ENCODE data around the gene AMFR.

Gene AMFR

DNA sequence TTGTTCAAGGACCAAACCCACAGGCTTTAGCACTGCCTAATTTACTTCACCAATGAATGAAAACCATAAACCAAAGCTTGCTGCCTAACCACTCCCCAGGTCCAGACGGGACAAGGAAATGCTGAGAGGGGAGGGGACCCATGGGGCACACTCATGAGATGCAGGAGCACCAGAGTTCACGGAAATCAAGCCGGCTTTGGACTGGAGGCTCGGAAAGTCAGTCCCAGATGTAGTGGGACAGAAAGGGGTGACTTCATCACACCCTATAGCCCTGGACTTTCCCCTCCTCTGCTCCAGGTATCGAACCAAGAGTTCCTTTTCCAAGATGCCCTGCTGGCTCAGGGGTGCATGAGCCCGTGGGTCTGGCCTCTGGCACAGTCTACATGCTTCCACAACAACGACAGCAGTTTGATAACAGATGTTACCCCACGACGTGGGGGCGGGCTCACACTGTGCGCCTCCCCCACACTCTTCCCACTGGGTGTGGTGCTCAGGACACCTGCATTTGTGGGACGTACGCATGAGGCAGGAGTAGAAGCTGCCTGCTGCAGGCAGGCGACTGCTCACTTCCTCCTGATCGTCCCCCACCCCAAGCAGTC is 63.2 kb downstream of the AMFR start:
- no peak for DNase-seq

DNA sequence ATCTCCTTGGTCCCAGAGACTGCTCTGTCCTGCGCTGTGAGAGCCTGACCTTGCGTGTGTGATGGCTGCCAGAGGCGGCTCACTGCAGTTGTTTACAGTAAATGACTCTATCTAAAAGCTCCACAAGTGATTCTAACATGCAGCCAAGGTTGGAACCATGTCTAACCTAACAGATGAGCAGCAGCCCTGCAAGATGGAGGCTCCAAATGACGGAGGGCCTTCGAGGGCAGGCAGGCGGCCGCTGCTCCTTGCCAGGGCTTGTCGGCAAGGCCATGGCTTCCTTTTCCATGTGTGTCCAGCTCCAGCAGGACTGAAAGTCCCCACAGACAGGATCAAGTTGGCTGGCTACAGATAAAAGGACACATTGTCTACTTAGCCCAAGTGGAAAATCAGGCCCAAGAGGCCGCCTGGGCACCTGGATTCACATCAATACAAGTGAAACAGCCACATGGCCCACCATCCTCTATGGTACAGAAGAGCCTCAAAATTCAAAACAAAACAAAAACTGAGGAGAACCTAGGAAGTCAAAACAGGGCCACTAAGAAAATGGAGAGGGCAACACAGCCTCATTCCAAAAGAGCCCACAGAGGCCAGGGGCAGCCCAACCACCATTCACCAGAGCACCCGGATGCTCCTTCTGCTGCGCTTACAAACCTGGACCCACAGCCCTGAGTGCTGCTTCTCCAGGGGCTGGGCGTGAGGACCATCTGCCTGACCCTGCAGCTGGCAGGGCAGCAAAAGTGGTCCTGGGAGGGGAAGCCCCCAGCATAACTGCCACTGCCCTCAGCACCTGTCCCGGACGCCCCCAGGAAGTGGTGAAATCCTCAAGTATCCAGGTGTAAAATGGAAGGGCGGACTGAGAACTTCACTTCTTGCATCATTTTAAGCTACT is 65.0 kb downstream of the AMFR start:
- DNase-seq: no peak

DNA sequence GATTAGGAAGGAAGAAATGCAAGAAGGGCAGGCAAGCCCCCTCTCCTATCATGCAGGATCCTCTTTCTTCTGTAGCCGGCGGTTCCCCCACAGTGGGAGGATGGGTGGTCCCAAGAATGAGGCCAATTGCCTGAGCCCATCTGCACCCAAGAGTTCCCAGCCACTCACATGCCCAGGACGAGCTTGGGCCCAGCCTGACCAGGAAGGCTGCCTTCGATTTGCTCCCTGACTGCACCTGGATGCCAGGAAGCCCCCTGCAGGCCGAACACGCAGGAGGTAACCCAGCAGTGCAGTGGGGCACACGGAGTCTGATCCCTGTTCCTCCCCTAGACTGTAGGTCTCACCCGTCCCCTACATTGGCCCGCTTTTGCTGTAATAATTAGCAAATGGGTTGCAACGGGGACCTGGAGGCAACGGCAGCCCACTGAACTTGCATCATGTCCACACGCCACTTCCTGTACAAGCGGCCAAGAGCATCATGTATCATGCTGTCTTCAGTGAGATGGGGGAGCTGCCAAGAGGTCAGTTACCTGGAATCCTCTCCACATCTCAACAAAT is 67.5 kb downstream of the AMFR start:
- no peak for DNase-seq

DNA sequence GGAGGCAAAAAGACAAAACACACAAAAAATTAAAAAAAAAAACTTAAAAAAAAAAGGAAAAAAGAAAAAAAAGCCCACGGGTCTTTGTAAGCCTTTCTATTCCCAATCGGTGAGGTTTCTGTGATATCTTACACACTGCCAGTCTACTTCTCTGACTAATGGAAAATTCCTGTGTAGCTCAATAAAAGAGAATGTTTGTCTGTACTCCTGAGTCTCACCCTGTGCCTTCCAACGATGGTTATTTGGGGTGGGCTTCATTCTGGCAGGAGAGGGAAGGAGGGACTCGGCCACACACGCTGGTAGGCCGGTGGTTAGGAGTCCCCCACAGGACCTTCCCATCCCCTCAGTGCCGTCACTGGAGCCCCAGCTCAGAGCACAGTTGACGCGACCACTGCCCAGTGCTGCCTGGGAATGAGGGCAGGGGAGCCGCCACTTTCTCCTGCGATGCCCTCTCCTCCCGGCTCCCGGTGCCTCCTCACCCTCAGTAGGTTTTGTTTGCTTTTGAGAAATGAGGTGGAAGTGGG is 68.0 kb downstream of the AMFR start:
- DNase-seq: no peak

DNA sequence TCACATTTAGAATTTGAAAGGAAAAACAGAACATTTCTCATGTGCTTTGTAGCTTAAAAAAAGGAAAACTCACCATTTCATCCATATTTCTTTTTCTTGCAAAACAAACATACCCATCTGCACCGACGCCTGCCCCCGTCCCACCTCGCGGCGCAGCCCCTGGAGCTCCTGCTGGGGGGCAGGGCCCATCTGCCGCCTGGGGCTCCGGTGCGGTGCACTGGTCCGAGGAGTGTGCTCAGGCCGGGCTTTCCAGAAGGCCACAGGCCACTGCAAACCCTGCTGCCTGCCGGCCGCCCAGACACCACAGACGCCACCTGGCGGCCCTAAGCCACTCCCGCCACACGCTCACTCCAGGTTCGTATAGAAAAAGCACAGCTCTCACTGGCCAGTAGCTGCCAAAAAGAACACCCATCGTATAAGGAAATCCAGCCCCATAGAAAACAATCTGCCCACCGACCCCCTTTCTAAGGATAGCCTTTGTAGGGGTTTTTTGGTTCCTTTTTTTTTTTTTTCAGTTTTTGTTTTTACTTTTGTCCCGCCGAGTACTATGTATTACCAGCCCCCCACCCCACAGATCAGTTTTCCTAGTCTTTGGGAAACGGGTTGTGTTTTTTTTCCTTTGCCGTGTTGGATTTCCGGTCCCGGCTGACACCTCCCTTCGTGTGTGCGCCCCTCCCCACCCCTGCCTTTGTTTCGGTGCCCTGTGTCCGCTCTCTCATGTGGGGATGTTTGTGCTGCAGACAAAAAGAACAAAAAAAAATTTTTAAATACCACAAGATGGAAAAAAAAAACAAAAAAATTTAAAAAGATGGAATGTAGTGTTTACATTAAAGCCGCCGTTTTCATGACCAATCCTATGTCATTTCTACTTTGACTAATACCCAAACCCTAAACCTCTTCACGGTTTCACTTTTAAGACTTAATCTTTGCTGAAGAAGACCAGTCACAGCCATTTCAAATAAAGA is 68.8 kb downstream of the AMFR start:
- DNase-seq: no peak

DNA sequence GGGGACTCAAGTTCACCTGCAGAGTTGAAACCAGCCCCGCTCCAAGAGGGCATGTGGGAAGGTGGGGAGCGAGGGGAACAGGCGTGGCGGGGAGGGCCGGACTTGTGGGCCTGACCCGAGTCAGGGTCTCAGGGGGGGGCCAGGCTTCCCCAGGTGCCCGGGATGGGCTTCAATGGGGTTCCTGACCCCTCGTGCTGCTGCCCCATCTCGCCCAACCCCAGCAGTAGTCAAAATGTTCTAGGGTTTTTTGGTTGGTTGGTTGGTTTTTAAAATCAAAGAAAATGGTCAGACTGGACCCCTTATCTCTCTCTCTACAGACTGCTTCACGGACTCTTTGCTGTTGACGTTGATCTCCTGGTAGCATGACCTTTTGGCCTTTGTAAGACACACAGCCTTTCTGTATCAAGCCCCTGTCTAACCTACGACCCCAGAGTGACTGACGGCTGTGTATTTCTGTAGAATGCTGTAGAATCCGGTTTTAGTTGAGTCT is 69.5 kb downstream of the AMFR start:
- DNase-seq: no peak

DNA sequence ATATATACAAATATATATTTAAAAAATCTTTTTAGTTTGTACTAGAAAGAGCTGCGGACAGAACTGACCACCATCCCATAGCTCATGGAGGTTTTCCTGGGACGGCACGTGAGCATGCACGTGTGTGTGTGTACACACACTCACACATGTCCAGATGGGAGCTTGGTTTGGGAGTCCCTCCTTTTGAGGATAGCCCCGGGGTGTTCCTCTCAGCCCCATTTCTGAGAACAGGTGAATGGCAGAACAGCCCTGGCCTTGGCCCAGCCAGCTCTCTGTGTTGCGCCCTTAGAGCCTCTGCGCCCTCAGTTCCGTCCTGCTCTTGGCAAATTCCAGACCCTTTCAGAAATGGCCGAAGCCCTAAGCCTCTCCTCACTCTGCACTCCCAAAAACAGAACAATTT is 70.1 kb downstream of the AMFR start:
- DNase-seq: no peak

DNA sequence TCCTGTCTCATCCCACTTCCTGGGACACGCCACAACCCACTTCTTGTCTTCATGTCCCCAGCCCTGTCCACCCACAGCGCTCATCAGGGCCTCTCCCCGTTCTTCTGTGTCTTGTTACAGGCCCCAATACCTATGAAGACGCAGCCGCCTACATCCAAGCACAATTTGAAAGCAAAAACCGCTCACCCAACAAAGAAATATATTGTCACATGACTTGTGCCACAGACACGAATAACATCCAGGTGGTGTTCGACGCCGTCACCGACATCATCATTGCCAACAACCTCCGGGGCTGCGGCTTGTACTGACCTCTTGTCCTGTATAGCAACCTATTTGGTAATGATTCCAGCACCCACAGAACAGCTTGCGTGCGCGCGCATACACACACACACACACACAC is 70.6 kb downstream of the AMFR start:
- no peak for DNase-seq

DNA sequence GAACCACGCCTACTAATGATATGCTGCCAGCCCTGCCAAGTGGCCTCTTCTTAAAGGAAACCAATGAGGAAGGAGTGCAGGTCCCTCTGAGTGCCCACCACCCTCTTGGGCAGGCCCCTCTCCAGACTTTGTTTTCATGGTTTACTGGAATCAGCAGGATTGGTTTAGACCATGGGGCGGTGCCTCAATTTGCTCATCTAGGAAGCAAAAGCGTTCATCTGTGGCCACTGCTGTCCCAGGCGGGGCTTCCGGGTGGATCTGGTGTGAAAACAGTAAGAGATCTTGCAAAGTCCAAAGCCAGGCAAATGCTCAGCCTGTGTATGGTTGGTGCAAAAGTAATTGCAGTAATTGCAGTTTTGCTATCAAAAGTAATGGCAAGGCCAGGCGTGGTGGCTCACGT is 71.3 kb downstream of the AMFR start:
- DNase-seq: no peak

DNA sequence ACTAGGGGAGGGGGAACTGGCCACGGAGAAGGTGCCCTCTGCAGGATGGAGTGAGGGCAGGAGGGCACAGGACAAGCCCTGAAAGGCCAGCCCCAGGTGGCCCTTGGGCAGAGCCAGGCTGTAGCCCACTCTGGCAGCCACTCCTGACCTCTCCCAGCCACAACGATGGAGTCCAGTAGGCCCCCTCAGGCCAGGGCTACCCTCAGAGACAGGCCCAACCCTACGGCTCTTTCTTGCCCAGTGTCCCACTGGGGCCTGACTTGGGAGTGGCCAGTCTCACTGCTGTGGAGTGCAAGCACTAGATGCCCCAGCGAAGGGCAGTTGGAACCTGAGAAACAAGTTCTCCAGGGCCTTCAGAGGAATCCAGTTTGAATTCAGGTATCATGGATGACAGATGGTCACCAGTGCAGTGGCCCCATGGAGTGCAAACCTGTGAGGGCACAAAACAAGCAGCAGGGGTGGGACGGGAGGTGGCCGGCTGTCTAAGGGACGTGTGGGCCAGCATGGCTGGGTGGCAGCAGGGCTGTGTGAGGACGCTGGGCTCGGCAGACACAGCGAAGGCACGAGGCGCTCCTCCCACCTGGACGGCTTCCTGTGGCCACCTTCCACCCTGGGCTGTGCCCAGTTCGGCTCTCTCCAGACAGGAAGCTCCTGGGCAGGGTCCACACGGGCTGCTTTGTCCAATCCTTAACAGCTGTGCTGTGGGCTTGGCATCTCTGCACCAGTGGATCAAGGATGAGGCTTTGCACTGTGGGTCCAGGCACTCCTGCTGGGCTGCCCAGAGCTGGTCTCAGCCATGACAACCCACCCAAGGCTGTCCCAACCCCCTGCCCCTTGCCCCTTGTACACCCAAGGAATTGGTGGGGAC is 72.1 kb downstream of the AMFR start:
- DNase-seq: no peak

DNA sequence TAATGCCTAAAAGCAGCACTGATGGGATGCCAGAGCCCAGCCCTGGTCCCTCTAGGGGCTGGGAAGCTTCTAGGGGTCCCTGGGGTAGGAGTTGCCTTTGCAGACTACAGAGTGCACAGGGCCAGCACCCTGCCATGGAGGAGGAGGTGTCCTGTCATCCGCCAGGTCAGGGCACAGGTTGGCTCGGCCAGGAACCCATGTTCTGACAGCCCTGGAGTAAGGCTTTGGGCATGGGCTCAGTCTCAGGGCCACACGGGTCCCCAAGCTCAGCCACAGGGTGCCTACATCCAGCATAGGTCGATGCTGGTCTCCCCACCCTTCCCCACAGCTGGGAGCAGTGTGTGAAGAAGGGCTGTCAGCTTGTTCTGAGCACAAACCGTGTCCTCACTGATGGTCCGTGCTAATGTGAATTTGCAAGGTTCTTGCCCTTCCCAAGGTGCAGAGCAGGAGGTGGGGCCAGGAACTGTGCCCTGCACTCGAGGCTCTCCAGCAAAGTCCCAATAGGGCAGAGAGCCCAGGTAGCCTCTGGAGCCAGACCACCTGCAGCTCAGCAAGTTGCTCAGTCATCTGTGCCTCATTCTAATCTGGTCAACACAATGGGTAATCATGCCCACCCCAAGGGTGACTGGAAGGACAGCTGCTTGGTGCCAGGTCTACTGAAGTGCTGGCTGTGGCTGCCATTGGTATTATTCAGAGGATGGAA is 72.8 kb downstream of the AMFR start:
- DNase-seq: no peak

DNA sequence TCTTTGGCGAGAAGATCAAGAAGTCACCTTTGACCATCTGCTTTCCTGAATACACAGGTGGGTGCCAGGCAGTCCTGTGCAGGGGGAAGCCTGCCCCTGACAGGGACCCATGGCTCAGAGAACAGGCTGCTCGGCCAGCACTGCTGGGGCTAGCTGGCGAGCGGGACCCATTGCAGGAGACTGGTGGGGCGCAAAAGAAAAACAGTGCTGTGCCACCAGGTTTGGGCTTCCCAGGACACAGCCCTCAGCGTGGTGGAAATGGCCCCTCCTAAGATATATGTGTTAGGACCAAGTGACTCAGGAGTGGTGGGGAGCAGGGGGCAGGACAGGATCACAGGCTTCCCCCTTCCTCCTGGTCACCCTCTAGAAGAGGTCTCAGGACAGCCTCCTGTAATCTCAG is 73.9 kb downstream of the AMFR start:
- DNase-seq: no peak

DNA sequence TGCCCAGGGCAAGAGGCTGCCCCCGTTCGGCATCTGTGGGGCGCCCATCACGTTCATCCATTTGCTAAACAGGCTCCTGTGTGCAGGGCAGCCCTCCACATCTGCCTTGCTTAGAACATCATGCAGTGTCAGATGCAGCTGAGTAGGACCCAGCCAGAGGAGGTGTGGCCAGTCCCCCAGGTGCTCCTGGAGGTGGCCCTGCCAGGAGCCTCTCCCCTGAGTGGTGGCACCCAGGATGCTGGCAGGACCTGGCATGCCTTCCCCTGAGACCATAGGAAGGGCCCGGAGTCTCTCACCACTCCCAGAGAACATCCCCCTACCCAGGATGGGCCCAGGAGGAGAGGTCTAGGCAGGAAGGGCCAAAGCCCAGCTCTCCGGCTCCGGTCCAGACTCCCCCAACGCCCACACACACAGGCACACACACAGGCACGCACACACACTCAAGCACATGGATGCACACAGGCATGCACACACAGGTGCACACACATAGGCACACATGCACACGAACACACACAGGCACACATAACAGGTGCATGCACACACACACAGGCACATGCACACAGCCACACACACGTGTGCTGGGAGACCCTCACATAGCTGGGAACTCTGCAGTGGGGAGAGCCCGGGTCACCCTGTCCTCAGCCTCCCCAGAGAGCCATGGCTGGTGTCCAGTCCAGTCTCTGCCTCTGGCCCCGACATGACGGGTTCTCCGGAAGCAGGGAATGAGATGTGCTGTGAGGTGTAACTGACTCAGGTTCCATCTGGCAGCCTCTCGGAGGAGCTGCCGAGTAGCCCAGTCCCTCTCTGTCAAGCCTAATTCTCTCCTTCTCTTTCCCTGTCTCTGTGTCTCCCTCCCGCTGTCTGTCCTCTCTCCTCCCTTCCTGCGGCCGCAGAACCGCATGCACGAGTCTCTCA is 74.6 kb downstream of the AMFR start:
- no peak for DNase-seq

DNA sequence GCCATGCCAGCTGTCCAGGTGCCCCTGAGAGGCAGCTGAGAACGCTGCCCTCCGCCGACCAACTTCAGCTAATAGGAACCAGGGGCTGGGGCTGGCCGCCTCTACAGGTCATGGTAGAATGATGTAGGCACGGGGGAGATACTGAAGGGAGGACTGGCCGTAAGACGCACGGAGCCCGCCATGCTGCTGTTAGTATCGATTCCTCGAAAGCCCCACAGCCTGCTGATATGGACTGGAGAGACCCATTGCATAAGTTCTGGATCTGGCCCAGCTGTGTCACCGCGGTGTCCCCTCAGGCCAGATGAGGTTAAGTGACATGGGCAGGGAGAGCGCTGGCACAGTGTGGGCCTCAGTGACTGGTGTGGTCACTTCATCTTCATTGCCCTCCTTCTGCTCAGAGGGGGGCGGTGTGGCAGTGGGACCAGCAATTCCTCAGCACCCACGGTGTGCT is 75.6 kb downstream of the AMFR start:
- no peak for DNase-seq

DNA sequence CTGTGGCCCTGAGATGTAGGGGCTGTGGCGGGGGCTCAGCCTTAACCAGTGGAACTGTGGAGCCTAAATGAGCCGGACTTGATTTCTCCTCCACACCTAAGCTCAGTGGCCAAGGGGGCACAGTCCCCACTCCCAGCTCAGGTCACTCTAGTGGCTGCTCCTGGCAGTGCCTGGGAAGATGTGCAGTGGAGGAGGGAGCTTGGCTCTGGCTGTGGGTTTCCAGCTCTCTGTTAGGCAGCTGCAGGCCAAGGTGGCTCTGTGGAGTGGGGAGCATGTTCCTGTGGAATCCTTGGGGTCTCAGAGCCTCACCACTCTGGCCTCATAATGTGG is 76.3 kb downstream of the AMFR start:
- no peak for DNase-seq

DNA sequence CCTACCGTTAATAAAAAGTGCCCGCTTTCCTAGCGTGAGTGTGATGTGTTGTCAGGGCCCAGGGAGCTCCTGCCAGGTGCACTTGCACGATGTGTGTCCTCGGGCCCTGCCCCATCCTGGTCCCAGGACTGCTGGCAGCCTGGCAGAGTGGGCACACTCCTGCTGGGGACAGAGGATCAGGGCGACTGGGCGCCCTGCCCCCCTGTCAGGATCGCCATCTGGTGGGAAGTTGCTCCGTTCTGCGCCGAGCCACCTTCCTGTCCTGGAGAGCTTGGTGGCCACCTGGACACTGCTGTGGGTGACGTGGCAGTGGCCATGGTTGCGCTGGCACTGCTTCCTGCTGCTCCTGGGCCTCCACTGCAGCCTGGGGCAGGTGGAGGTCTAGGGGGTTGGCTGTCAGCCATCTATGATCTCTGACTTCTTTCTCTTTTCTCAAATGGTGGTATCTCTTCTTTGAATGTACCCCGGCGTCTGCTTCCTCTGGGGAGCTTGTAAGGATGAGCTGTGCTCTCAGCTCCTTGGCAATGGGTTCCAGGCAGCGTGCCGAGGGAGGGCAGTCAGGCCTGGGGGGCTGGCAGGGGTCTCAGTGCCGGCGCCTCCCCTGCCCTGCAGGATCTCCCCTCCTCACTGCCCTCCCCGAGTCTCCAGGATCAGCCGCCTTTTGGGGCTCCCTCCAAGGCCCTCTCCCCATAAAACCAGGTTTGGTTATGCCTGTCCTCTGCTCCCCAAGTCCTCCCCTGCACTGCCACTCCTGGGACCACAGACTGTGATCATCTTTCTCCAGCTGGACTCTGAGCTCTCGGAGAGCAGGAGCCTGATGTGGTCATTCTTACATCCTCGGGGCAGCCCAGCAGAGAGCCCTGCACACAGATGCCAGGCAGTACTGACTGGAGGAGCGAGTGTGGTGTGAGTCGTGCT is 76.9 kb downstream of the AMFR start:
- DNase-seq: no peak

DNA sequence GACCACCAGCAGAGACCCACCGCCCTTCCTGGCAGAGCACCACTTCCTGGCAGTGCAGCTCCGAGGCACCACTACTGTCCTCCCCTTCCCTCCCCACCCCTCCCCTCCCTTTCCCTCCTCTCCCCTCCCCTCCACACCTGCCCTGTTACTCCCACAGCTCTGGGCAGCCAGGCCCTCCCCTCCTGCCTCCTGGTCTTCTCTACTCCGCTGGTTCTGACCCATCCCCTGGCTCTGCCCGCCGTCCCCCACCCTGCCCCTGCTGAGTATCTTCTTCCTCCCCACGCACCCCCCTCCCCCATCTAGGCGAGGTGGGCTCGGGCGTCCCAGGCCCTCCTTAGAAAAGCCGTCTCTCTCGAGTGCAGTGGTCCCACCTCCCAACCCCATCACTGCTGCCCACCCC is 77.7 kb downstream of the AMFR start:
- DNase-seq: no peak

DNA sequence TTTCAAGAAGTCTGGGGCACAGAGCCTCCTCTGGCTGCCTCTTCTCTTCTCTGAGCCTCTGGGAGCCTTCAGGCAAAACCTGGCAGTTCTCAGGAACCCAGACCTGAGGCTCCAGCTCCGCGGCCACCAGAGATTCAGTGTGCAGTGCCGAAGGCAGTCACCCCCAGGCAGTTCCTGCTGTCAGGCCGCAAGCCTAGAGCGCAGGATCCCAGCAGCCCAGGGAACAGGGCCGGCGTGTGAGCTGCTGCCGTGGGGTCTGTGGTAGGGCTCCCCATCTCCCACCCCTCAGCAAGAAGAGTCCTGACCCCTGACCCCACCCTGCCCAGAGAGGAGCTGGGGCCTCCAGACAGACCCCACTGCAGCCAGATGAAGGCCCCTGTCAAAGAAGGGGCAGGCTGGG is 78.2 kb downstream of the AMFR start:
- no peak for DNase-seq

Data from NCI-H774 (cell line).